Thoracic aorta (tissue), 2 donors: ENCODE results near the gene CEND1. TPM values are rescaled to one million over a fixed set of nuclear protein-coding genes. Genes with fewer than 3 reads are reported as not detected.

Experiments used
- ATAC-seq: fragments of 150-250 bp; one replicate; pipeline ENCODE4 v1.8.0; 2017; ENCODE audit warnings: low read depth; ENCODE audit not compliant: insufficient number of reproducible peaks, low FRiP score
- DNase-seq: peaks from one replicate; pipeline ENCODE4 v3.0.0-alpha.2; 2020; ENCODE audit warnings: low spot score
- H3K27ac ChIP-seq, 2 donors: fragments of 200-600 bp; sonication (generic); 1 replicate in 1 of 2; 2 replicates in 1 of 2; pipeline ENCODE4 v1.5.1; 2016; ENCODE audit warnings: mild to moderate bottlenecking in 2 of 2, moderate library complexity in 2 of 2
- H3K27me3 ChIP-seq: fragments of 200-600 bp; sonication (generic); replicated peaks from 2 replicates; pipeline ENCODE4 v1.6.0; 2016; ENCODE audit warnings: mild to moderate bottlenecking; ENCODE audit not compliant: insufficient read depth
- H3K36me3 ChIP-seq: fragments of 200-600 bp; sonication (generic); one replicate; pipeline ENCODE4 v1.5.1; 2016
- H3K4me1 ChIP-seq, 2 donors: fragments of 200-600 bp; sonication (generic); 1 replicate in 1 of 2; 2 replicates in 1 of 2; pipeline versions ENCODE4 v1.5.1 to v1.6.0; 2016; ENCODE audit warnings: low read depth in 2 of 2, mild to moderate bottlenecking in 1 of 2; ENCODE audit not compliant: control insufficient read depth in 1 of 2
- H3K4me3 ChIP-seq: fragments of 200-600 bp; sonication (generic); 2 replicates; pipeline ENCODE4 v1.5.1; 2016; ENCODE audit warnings: mild to moderate bottlenecking
- H3K9me3 ChIP-seq: fragments of 200-600 bp; sonication (generic); 2 replicates; pipeline ENCODE4 v1.5.1; 2016
- CTCF ChIP-seq: fragments of 200-600 bp; sonication (generic); IDR thresholded peaks from one replicate; pipeline ENCODE4 v1.5.1; 2019; ENCODE audit warnings: antibody characterized with exemption
- total RNA-seq, 2 donors: library from RNA; depleted of rRNA; stranded (reverse); fragments of >200 nt; gene quantifications; one replicate each; pipeline versions ENCODE4 v1.1.0 to v1.2.3, GENCODE V29; 2016

Gene CEND1
- total RNA-seq, 2 donors from 2014 or later = not detected

DNA sequence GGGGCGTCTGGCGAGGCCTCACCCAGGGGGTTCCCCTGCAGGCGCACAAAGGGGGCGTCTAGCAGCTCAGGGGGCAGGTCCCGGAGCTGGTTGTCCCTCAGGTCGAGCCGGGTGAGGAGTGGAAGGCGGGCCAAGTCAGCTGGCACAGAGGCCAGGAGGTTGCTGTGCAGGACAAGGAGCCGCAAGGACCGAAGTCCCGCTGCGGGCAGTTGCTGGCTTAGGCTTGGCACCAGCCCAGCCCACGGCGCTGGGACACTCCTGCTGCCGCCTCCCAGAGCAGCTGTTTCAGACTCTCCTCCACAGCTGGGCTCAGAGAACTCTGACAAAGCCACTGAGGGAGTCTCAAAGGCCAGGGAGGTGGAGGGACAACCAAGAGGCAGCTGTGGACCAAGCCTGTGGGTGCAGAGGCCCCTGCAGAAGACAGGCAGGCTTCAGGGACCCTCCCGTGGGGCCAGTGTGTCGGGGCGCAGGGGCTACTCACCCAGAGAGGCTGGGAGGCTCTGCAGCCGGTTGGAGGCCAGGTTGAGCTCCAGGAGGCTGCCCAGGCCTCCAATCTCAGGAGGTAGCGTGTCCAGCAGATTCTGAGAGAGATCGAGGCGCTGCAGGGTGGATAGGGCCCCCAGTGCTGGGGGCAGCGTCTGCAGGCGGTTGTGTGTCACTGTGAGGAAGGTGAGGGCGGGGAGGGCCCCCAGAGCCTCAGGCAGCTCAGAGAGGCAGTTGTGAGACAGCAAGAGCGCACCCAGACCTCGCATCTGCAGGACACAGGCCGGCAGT lies 13.0 kb upstream of the CEND1 start:
- no peak for ATAC-seq
- peaks cover 9 to 29% of the 10 kb centered on the region in 2 donors for H3K4me1 ChIP-seq
- no peak for TF ChIP-seq CTCF
- no peaks in the 10 kb centered on the region for H3K9me3 ChIP-seq
- DNase-seq = no peak
- H3K4me3 ChIP-seq = no peak overlapping the region
- H3K27ac ChIP-seq = no peak overlapping the region
- H3K27me3 ChIP-seq = no peaks in the 10 kb centered on the region
- peaks cover 18% of the 10 kb centered on the region for H3K36me3 ChIP-seq

DNA sequence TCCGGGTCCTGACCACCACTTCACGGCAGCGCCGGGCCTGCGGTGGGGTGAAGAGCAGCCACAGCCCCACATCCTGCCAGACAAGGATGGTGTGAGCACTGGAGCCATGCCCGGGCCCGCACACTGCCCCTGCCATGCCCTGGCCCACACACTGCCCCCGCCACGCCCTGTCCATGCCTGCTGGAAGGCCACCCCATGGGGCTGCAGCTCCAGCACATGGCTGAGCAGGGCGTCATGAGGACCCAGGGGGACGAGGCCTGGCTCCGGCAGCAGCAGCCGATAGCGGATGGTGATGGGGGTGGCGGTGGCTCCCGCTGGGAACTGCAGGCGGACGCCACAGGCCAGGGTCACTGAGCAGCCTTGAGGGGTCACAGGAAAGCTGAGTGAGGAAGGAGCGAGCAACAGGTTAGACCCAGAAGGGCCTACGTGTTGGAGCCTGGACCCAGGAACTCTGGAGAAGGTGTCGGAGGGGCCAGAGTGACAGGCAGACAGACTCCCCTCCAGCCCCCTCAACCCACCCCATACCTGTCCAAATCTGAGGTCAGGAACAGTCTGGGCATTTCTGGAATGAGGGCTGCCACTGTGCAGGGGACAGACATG lies 12.2 kb upstream of the CEND1 start:
- no peak for DNase-seq
- no peak overlapping the region for H3K27ac ChIP-seq

DNA sequence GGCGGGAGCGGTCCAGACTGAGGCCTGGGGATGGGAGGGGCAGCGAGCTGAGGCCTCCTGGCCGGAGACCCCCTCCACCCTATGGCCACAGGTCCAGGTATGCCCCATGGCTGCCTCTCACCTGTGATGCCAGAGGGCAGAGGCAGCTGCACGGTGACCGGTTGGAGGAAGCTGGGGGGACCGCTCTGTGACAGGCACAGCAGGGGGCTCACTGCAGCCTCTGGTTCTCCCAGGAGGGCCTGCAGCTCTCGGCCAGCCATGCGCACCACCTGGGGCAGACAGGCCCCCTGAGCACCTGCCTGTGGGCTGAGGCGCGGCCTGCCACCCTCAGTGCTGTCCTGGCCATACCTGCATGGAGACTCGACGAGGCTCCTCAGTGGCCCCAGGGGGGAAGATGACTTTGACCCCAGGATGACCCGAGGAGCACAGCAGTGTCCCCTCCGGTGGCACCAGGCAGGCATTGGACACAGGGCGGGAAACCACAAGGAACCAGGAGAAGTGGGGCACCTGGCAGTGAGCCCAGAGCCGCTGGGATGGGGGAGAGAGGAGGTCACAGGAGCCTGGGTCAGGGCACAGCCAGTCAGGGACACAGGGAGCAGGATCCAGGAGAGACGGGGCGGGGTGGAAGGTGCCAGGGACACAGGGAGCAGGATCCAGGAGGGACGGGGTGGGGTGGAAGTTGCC lies 11.3 kb upstream of the CEND1 start:
- H3K27me3 ChIP-seq = no peaks in the 10 kb centered on the region
- peaks cover 18% of the 10 kb centered on the region for H3K36me3 ChIP-seq
- DNase-seq (no peak), ATAC-seq (no peak)
- H3K27ac ChIP-seq = no peak overlapping the region
- H3K4me3 ChIP-seq = no peak overlapping the region
- no peak for TF ChIP-seq CTCF
- H3K4me1 ChIP-seq = peaks cover 15 to 36% of the 10 kb centered on the region in 2 donors
- no peaks in the 10 kb centered on the region for H3K9me3 ChIP-seq

More for the DNA sequence above, 12.2 kb upstream of the CEND1 start:
- Histone ChIP-seq H3K27me3 (no peaks in the 10 kb centered on the region), H3K4me1 (peaks cover 9 to 28% of the 10 kb centered on the region in 2 donors), H3K4me3 (no peak overlapping the region), H3K9me3 (no peaks in the 10 kb centered on the region), H3K36me3 (peaks cover 18% of the 10 kb centered on the region)
- ATAC-seq = no peak
- TF ChIP-seq CTCF = no peak

GRCh38 chr11:800473-800872 lies 10.6 kb upstream of the CEND1 start:
- H3K4me1 ChIP-seq = peaks cover 18 to 41% of the 10 kb centered on the region in 2 donors
- no peaks in the 10 kb centered on the region for H3K9me3 ChIP-seq
- DNase-seq (no peak), ATAC-seq (no peak)
- H3K27ac ChIP-seq = no peak overlapping the region
- peaks cover 18% of the 10 kb centered on the region for H3K36me3 ChIP-seq
- no peak overlapping the region for H3K4me3 ChIP-seq
- TF ChIP-seq CTCF = no peak
- H3K27me3 ChIP-seq = no peaks in the 10 kb centered on the region

DNA sequence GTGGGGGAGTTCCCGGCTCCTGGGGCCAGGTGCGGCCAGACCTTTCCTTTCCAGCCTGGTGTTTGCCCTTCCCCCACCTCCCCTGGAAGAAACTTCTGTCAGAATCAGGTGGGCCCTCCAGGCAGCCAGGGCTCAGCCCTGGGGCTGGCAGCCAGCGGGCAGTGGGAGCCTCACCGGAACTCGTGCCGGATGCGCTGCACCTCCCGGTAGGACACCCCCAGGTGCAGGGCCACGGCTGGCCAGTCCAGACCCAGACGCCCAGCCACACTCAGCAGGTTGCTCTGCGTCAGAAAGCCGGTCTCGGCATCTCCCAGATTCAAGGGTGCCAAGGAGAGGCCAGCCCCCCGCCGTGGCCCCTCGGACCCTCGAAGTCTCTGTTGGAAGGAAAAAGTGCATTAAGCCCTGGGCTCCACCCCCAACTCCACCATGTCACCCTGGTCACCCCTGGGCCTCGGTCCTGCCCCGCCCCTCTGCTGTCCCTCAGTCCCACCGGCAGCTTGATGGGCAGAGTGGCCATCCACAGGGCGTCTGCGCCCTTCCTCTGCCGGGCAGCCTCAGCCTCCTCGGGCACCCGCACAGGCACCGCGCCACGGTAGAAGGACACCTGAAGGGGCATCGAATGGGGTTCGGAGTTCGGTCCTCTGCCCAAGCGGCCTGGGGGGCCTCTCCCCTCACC lies 9.9 kb upstream of the CEND1 start:
- TF ChIP-seq CTCF = no peak
- no peak for DNase-seq
- ATAC-seq = no peak
- Histone ChIP-seq H3K9me3 (no peaks in the 10 kb centered on the region), H3K4me1 (peaks cover 18 to 47% of the 10 kb centered on the region in 2 donors), H3K36me3 (peaks cover 18% of the 10 kb centered on the region), H3K4me3 (no peak overlapping the region), H3K27ac (no peak overlapping the region), H3K27me3 (no peaks in the 10 kb centered on the region)
